Measurements from ENCODE around the gene POLG.

POLG gene

DNA sequence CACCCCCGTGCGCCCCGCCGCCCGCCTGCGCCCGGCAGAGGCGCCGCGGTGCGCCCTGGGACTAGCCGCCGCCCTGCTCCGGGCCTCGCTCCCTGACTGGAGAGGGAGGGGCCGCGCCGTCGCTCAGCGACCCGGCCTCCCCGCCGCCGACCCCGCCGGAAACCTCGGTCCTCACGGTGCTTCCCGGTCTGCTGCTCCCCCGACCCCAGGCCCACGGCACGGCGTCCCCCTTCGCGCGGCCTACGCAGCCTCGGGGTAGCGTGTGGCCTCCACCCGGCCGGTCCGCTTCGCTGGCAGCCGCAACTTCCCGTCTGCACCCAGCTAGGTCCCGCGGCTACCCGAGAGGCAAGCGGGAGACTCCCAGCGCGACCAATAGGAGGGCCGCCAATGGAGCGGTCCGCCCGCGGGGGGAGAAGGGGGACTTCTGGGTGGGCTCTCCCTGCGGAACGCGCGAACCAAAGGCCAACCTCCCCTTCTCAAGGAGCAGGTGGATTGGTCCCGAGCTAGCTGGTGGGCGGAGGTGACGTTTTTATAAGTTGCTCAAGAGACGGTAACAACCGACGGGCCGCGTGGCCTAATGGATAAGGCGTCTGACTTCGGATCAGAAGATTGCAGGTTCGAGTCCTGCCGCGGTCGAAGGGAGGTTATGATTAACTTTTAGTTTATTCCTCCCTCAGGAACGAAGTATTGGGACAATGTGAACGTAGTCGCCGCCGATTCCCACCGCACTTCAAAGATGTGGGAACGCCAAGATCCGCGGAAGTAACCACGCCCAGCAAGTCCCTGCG is at the start of gene POLG:
Gene POLG, minus strand, starts transcription at position 315 of the 788 bp plus-strand sequence. CDS start 1,070 bp downstream, outside the sequence.
- peak within 1 kb of the TSS; percentile 92 for H3K27ac ChIP-seq
- TF ChIP-seq, protein P1, sequence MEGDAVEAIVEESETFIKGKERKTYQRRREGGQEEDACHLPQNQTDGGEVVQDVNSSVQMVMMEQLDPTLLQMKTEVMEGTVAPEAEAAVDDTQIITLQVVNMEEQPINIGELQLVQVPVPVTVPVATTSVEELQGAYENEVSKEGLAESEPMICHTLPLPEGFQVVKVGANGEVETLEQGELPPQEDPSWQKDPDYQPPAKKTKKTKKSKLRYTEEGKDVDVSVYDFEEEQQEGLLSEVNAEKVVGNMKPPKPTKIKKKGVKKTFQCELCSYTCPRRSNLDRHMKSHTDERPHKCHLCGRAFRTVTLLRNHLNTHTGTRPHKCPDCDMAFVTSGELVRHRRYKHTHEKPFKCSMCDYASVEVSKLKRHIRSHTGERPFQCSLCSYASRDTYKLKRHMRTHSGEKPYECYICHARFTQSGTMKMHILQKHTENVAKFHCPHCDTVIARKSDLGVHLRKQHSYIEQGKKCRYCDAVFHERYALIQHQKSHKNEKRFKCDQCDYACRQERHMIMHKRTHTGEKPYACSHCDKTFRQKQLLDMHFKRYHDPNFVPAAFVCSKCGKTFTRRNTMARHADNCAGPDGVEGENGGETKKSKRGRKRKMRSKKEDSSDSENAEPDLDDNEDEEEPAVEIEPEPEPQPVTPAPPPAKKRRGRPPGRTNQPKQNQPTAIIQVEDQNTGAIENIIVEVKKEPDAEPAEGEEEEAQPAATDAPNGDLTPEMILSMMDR (conservative IDR thresholded peaks at IDR 0.05): no peak

DNA sequence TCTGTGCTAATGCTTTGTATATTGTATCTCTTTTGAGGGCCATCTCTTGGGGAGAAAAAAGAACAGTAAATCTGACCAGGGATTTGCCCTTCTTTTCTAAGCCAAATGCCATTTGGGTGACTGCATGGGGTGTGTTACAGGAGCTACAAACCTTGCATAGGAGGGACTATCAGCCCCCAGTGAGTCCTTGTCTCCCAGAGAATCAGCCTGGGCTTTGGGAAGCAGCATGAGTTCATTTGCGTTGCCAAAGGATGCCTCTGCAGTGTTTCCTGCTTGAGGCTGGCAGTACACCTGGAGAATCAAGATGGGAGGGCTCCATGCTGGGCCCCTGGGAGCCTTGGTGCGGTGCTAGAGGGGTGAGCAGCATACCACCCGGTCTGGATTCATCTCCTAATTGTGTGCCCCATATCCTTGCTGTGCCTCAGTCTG is 49.6 kb upstream of the POLG start:
- TF ChIP-seq, protein P1 (conservative IDR thresholded peaks at IDR 0.05): no peak
- peak overlapping the region; percentile 82 for H3K27ac ChIP-seq

DNA sequence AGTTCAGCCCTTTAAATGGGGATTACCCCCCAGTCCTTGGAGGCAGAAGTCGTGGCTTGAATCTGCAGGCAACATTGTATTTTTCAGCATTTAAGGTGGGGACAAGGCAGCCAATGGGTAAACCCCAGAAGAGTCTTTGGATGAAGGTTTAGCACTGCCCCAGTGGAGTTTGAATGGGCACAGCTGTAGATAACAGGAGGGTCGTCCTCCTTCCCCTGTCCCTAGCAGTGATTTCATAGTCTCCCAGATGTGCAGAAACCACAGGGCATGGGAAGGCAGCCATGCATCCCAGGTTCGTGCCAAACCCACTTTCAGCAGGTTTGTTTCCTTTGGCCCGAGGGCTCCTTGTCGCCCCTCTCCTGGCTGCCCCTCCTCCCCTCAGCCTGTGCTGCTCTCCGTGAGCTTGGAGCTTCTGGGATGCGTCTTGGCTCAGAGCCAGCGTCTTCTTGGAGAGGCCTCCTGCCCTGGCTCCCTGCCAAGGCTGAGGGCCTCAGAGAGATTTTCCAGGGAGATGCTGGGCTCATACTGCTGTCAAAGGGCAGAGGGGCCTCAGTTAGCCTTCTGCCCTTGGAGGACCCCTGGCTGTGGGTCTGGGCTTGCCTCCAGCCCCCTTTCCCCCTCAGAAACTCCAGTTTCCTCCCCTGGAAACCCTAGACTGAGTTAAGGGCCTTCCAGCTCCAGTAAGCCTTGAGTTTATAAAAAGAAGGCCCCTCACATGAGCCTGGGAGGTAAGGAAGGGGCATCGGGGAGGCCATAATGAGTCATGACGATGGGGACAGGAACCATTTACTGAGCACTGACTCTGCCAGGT is 48.9 kb upstream of the POLG start:
- TF ChIP-seq, protein P1 (conservative IDR thresholded peaks at IDR 0.05): no peak
- H3K27ac ChIP-seq: peak overlapping the region; percentile 82

DNA sequence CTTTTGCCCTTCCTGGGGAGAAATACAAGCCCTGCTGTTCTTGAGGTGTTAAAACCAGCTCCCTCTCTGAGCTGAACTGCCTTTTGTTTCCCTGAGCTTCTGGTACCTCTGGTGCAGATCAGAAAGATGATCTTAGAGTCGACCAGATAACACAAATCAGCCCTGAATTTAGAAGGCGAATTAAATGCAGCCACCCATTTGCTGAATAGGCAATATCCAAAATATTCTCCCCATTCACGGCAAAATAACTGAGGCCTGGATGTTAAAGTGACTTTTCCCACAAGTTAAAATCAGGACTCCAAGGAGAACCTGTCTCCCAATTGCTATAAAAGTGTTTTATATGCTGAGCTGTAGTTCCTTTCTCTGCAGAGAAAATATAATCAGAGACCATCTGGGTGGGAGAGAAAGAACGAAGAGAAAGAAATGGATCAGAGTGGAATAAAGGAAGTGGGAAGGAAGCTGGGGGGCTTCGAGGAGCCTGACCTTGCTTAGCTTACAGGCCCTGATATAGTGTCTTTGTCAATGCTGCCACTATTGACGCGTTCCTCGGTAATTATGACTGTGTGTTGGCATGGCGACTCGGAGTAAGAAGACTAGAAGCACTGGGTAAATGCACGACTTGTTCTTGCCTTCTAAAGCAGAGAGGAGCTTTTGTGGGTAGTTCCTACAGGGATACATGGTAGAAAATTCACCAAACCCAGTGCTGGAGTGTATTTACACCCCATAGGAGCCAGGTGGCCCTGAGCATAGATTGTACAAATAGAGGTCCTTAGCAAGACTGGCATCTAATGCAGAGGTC is 47.5 kb upstream of the POLG start:
- TF ChIP-seq, protein P1 (conservative IDR thresholded peaks at IDR 0.05): no peak
- H3K27ac ChIP-seq: peak overlapping the region; percentile 82

DNA sequence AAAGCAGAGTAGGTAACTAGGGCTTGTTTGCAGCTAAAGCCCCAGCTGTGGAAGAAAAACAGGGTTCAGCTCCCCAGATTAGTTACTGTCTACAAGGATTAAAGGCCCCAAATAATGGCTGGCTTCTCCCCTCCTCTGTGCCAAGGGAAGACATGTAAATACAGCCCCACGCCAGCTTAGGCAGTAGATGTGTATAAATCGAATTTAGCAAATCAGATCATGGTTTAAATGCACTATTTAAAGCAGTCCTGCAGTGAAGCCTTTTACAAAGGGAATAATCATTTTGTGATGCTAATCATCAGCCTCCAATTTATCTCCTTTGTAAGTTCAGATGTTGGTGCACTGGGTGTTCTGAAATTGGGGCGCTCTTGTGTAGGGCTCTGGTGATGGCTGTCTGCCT is 46.7 kb upstream of the POLG start:
- TF ChIP-seq, protein P1 (conservative IDR thresholded peaks at IDR 0.05): no peak
- H3K27ac ChIP-seq: peak overlapping the region; percentile 82; the same call in 1 of the 2 replicates

DNA sequence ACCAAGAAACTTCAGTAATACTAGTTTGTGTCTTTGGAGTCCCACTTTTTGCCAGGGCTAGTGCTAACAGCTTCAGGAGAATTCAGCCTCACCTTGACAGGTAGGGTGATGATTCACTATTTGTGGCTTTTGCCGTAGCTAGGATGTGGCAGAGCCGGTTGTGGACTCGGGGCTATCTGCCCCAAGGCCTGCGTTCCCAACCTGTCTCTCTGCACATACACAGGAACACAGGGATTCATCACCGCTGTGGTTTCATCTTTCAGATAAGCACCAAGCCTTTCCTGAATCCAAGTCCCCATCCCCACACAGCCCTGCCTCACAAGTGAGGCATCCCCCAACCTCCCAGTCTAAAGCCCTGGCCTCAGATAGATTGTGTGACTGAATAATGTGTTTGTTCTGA is 45.2 kb upstream of the POLG start:
- TF ChIP-seq, protein P1 (conservative IDR thresholded peaks at IDR 0.05): no peak
- peak overlapping the region; percentile 82 for H3K27ac ChIP-seq
